ENCODE results near the gene ZNF76. TPM values are rescaled to one million over a fixed set of nuclear protein-coding genes. Genes with fewer than 3 reads are reported as not detected.
A peak's percentile ranks its signal among the peaks of the same experiment; 100 is the strongest.

ZNF76 gene
- total and polyA plus RNA-seq, 9 of the 15 experiments (the other 6 are each of a cell fraction or from before 2014, with no cell fraction given), result 1.2 to 17.8 (median 10.7) TPM

- TF ChIP-seq AFF4 (CRISPR knock-in tag; IDR thresholded peaks at IDR 0.05), result no peak
- peak; percentile 56 for TF ChIP-seq MECOM (CRISPR knock-in tag; IDR thresholded peaks at IDR 0.05)
- TF ChIP-seq, protein P1, sequence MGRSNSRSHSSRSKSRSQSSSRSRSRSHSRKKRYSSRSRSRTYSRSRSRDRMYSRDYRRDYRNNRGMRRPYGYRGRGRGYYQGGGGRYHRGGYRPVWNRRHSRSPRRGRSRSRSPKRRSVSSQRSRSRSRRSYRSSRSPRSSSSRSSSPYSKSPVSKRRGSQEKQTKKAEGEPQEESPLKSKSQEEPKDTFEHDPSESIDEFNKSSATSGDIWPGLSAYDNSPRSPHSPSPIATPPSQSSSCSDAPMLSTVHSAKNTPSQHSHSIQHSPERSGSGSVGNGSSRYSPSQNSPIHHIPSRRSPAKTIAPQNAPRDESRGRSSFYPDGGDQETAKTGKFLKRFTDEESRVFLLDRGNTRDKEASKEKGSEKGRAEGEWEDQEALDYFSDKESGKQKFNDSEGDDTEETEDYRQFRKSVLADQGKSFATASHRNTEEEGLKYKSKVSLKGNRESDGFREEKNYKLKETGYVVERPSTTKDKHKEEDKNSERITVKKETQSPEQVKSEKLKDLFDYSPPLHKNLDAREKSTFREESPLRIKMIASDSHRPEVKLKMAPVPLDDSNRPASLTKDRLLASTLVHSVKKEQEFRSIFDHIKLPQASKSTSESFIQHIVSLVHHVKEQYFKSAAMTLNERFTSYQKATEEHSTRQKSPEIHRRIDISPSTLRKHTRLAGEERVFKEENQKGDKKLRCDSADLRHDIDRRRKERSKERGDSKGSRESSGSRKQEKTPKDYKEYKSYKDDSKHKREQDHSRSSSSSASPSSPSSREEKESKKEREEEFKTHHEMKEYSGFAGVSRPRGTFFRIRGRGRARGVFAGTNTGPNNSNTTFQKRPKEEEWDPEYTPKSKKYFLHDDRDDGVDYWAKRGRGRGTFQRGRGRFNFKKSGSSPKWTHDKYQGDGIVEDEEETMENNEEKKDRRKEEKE (IDR thresholded peaks at IDR 0.05; ENCODE audit: borderline replicate concordance in 1 of 2, control insufficient read depth in 1 of 2, low read depth in 2 of 2, low read length in 1 of 2), result no peak
- no peak for TF ChIP-seq PYGO2 (tag; IDR thresholded peaks at IDR 0.05)
- TF ChIP-seq IRF2 (CRISPR knock-in tag; IDR thresholded peaks at IDR 0.05), result no peak
- no peak for TF ChIP-seq ZNF175 (CRISPR knock-in tag; IDR thresholded peaks at IDR 0.05; ENCODE audit: low read depth)
- TF ChIP-seq ZBTB7A (IDR thresholded peaks at IDR 0.05; ENCODE audit: borderline replicate concordance, control insufficient read depth, low read depth, low read length), result peak; percentile 29; the same call in 1 of the 2 replicates
- no peak for TF ChIP-seq ZNF589 (CRISPR knock-in tag; IDR thresholded peaks at IDR 0.05; ENCODE audit: low read depth)
- no peak for TF ChIP-seq CBFA2T2 (conservative IDR thresholded peaks at IDR 0.05)
- no peak for TF ChIP-seq HDAC2 (IDR thresholded peaks at IDR 0.05)
- TF ChIP-seq, protein P2, sequence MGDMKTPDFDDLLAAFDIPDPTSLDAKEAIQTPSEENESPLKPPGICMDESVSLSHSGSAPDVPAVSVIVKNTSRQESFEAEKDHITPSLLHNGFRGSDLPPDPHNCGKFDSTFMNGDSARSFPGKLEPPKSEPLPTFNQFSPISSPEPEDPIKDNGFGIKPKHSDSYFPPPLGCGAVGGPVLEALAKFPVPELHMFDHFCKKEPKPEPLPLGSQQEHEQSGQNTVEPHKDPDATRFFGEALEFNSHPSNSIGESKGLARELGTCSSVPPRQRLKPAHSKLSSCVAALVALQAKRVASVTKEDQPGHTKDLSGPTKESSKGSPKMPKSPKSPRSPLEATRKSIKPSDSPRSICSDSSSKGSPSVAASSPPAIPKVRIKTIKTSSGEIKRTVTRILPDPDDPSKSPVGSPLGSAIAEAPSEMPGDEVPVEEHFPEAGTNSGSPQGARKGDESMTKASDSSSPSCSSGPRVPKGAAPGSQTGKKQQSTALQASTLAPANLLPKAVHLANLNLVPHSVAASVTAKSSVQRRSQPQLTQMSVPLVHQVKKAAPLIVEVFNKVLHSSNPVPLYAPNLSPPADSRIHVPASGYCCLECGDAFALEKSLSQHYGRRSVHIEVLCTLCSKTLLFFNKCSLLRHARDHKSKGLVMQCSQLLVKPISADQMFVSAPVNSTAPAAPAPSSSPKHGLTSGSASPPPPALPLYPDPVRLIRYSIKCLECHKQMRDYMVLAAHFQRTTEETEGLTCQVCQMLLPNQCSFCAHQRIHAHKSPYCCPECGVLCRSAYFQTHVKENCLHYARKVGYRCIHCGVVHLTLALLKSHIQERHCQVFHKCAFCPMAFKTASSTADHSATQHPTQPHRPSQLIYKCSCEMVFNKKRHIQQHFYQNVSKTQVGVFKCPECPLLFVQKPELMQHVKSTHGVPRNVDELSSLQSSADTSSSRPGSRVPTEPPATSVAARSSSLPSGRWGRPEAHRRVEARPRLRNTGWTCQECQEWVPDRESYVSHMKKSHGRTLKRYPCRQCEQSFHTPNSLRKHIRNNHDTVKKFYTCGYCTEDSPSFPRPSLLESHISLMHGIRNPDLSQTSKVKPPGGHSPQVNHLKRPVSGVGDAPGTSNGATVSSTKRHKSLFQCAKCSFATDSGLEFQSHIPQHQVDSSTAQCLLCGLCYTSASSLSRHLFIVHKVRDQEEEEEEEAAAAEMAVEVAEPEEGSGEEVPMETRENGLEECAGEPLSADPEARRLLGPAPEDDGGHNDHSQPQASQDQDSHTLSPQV (IDR thresholded peaks at IDR 0.05), result no peak
- no peak for TF ChIP-seq ZNF436 (CRISPR knock-in tag; IDR thresholded peaks at IDR 0.05)
- no peak for TF ChIP-seq TBP (optimal IDR thresholded peaks at IDR 0.05; ENCODE audit: low read depth, low read length)
- no peak for TF ChIP-seq ZFP91 (CRISPR knock-in tag; IDR thresholded peaks at IDR 0.05)
- no peak for TF ChIP-seq STAG1 (CRISPR knock-in tag; IDR thresholded peaks at IDR 0.05; ENCODE audit: borderline replicate concordance)
- TF ChIP-seq ZNF174 (CRISPR knock-in tag; IDR thresholded peaks at IDR 0.05), result no peak
These were observed 709 bp upstream of the ZNF76 start (continued) for GRCh38 chr6:35258858-35259193.

Data from K562 (cell line).